AG10803 (cell line): ENCODE results near the gene TMEM86B.

Experiments used
- DNase-seq: peaks from one replicate; pipeline ENCODE4 v3.0.0; 2010; ENCODE audit warnings: low read depth
- H3K4me3 ChIP-seq: 2 replicates; pipeline ENCODE4 v1.5.1; 2011; ENCODE audit warnings: mild to moderate bottlenecking, low read length, control low read depth
- TF ChIP-seq, protein P1 (sequence below): conservative IDR thresholded peaks from 2 replicates; pipeline ENCODE4 v1.5.1; 2011; ENCODE audit warnings: mild to moderate bottlenecking, low read length, control low read depth, inconsistent platforms

TMEM86B gene

DNA sequence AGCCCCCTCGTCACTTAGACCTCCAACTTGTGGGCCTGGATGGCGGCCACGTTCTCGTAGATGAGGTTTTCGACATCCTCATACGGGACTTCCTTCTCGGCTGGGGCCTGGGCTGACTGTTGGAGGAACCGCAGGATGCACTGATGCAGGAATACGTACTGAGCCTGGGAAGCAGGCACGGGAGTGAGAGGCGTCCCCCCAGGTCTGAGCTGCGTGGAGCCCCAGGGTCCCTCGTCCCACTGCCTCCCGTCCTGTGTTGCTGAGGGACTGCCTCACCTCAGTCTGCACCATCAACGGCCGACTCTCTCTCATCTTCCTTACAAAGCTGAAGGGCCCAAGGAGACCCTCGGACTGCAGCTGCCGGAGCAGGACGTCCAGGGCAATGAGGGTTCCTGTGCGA, 46.8 kb downstream of the TMEM86B start:
- TF ChIP-seq, protein P1, sequence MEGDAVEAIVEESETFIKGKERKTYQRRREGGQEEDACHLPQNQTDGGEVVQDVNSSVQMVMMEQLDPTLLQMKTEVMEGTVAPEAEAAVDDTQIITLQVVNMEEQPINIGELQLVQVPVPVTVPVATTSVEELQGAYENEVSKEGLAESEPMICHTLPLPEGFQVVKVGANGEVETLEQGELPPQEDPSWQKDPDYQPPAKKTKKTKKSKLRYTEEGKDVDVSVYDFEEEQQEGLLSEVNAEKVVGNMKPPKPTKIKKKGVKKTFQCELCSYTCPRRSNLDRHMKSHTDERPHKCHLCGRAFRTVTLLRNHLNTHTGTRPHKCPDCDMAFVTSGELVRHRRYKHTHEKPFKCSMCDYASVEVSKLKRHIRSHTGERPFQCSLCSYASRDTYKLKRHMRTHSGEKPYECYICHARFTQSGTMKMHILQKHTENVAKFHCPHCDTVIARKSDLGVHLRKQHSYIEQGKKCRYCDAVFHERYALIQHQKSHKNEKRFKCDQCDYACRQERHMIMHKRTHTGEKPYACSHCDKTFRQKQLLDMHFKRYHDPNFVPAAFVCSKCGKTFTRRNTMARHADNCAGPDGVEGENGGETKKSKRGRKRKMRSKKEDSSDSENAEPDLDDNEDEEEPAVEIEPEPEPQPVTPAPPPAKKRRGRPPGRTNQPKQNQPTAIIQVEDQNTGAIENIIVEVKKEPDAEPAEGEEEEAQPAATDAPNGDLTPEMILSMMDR = no peak
- H3K4me3 ChIP-seq = no peak overlapping the region
- DNase-seq = no peak

DNA sequence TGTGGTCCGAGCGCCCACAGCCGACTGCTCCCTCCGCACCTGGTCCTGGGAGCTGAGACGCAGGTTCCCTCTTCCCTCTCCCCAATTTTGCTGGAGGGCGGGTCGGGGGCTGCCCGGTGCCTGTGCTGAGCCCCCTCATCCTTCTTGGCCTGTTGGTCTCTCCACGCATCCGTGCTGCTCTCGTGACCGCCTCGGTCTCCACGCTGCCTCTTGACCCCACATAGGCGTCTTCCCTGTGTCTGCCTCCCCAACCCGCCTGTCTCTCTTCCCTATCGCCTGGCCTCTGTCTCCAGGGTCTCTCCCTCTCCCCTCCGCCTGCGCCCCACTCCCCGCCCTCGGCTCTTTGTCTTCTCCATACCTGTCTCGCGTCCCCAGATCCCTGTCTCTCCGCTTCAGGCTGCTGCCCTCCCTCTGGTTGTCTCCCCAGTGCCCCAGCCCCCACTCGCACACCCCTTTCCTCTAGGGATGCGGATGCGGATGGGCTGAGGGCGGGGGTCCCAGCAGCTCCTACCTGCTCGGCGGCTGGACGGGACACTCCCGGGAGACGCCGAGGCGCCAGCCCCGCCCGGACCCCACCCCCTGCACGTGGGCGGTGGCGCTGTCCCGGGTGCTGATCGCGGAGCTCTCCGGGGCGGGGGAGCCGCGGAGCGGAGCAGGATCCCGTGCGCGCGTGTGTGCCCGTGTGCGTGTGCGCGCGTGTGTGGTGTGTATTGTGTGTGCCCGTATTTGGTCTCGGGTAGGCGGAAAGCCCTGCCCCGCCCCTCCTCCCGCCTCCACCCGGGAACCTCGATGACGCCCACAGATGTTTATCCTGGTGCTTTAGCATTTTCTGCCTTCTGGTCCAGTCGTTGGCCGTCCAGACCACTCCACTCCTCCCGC, 48.7 kb downstream of the TMEM86B start, which contains the start of gene SYT5:
TSS of gene SYT5 (minus strand) at position 684 of the 879 bp plus-strand sequence. CDS start 1,248 bp downstream, outside the sequence.
- TF ChIP-seq, protein P1 = no peak
- H3K4me3 ChIP-seq = peak within 1 kb of the TSS; percentile 47
- DNase-seq = no peak

DNA sequence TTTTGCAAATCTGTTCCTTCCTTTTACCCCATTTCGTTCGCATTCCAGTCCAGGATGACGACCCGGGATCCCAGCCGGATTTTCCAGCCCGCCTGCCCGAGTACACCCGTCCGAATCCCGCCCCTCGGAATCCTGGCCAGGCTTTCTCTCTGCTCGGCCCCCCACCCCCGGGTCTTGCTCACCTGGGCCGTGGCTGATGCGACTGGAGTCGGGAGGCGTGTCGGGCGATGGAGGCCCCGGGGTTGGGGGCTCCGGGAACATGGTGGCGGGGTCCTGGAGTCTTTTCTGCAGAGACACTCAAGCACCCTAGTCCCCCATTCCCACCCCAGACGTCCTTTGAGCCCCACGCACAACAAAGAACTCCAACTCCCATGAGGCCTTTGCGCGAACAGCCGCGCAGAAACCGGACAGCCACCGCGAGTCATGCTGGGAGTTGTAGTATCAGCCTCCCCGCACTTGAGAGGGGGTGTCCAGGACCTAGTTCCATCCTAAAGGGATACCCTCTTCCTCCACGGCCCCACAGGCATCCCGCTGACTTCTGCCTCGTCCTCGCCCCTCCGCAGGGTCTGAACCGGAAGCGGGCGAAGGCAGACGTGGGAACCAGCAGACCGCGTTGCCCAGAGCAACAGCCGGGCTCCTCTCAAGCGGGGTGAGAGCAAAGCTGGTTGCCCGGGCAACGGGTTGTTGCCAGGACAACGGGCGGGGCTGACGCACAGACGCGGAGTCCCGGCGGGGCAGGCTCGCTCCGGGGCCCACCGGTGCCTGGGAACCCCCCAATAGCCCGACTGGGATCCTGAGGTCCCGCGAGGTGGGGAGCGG, 49.6 kb downstream of the TMEM86B start:
- TF ChIP-seq, protein P1 = no peak
- H3K4me3 ChIP-seq = peak overlapping the region; percentile 47
- peak; percentile 71 for DNase-seq
